Urothelium cell line (cell line): ENCODE results near the gene KCNC2.
A peak's percentile ranks its signal among the peaks of the same experiment; 100 is the strongest.

ENCODE experiments used
- DNase-seq: peaks from one replicate; pipeline ENCODE4 v3.0.0; 2011; ENCODE audit warnings: low spot score, mixed read lengths
- FAIRE-seq: peaks from 2 replicates; lab custom pipeline; 2011; peaks lifted over from hg19 to GRCh38; lab: Jason Lieb, UNC

Gene KCNC2

DNA sequence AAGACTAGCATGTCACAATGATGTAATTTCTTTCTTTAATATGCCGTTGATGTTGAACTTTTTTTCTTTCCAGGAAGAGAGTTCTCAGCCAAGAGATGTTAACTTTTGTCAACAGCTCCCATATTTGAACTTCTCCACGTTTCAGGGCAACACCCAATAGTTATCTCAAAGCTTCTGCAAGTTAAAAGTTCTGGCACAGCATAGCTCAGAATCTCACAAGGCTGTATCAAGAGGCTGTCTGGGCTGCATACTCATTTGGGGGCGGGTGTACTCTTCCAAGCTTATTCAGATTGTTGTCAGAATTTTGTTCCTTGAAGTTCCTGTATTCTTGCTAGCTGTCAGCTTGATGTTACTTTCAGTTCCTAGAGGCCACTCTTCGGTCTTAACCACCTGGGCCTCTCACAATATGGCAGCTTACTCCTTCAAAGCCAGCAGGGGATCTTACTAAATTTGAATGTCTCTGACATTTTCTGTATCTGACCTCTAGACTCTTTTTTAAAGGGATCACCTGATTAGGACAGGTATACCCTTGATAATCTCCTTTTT is 38.9 kb downstream of the KCNC2 start:
- FAIRE-seq, result no peak
- DNase-seq, result no peak

DNA sequence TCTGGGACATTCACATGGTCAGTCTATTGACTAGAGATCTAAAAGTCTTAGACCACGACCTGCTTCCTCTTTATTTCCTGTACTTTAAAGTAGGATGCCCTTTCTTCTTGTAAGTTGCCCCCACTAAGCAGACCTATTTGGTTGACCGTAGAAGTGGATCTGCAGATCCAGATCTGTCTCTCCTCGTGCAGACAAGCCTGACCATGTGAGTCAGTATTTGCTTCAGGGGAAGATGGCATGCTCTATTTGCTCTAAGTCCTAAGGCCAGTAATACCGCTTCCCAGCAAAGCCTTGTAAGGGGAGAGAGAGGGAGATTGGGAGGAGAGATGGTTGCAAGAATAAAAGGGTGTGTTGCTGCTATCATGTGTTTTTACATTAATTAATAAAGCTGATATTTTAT is 46.8 kb downstream of the KCNC2 start:
- DNase-seq, result no peak
- no peak for FAIRE-seq

DNA sequence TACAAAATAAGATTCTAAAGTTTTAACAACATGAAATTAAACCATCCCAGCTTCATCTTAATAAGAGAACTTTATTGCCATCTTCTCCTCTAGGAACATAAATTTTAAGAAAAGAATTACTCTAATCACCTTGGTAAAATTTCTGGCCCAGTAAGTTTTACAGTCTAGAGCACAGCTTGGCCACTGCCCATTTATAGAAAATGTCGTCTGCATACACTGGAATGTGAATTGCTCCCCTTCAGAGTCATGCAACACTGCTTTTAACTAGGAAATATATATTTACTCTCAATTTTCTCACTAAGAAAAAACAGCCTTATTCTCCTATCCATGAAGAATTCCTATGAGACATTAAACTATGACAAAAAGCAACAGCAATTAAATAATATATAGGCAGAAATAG is 48.2 kb downstream of the KCNC2 start:
- FAIRE-seq (no peak), DNase-seq (no peak)

- DNase-seq, result no peak
- no peak for FAIRE-seq
These were observed 52.3 kb downstream of the KCNC2 start for GRCh38 chr12:75157385-75157784.

DNA sequence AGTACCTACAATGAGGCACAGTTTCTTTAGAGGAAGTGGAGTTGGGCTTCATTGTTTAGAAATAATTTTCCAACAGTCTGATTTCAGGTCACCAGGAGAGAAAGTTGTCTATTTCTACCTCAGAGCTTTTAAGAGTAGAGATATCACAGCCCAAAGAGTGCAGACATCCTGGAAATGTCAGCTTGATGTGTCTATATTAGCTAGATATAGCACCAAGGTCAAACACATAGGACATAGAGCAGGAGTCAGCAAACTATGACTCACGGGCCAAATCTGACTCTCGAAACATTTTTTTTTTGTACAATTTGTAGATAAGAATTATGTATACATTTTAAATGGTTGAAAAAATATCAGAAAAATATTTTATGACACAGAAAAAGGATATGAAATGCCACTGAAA is 53.7 kb downstream of the KCNC2 start:
- DNase-seq (no peak), FAIRE-seq (no peak)

DNA sequence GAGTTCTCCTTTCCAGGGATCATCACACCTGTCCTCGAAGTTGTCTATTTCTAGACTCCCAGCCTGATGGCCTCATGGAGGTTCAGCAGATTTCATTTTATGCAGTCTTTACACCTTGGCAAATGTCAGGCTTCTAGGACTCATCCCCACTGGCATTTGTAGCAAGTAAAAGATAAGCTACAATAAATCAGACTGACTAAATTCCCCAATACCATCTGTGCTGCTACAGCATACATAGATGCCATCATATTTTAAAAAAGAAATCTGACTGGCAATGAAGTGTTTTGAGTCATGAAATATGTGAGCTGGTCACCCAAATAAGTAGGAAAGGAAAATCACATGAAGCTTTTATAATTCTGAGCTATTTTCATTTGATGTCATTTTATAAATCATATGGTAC is 55.3 kb downstream of the KCNC2 start:
- DNase-seq (no peak), FAIRE-seq (no peak)

DNA sequence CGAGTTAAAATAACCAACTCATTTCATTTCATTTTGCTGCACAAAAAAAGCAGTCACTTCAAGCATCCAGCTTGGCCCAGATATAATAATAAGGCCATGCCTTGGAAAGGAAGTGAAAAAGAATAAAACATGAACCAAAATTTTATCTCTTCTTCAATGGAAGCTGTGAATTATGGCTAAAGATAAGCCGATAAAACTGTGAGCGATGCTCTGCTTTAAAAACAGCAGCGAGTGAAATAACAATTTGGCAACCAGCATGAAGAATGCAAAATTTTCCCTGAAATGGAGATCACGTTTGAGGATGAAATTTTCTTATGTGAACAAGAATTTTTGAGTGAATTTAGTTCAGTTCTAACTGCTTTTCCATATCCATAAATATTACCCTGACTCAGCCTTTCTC is 70.4 kb downstream of the KCNC2 start:
- DNase-seq (no peak), FAIRE-seq (no peak)

DNA sequence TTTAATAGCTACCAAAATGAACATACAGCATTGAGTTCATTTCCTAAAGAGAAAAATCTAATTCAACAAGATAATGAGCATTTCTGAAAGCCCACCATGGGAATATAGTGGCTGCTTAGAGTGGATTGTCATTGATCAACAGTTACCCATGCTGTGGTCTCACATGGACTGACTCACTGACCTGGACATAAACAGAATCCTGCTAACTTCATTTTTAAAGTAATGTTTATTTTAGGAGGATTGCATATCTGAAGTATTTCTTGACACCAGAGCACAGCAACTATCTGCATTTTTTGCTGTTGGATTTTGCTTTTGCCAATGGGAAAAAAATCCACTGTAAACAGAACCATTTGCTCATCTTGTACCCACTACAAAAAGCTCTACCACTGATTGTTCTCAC is 71.7 kb downstream of the KCNC2 start:
- DNase-seq (no peak), FAIRE-seq (no peak)

GRCh38 chr12:75135026-75135425 is 74.6 kb downstream of the KCNC2 start:
- FAIRE-seq (no peak), DNase-seq (no peak)

- FAIRE-seq (no peak), DNase-seq (no peak)
These were observed 78.8 kb downstream of the KCNC2 start for GRCh38 chr12:75130811-75131210.

DNA sequence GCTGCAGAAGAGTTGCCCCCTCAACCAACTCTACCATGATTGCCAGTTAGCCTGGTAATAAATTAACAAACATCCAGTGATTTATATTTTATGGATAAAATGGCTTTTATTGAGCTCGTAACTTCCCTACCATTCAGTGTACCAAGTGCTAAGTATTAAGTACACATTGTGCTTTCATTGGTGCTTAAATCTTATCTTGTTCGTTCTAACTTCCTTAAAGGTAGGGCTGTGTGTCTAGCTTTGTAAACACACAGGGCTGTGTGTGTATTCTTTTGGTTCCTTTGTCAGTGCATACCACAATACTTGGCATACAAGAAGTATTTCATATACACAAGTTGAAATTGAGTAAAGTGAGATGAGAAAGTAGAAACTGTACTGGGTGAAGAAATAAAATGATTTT is 80.4 kb downstream of the KCNC2 start:
- FAIRE-seq (no peak), DNase-seq (no peak)

DNA sequence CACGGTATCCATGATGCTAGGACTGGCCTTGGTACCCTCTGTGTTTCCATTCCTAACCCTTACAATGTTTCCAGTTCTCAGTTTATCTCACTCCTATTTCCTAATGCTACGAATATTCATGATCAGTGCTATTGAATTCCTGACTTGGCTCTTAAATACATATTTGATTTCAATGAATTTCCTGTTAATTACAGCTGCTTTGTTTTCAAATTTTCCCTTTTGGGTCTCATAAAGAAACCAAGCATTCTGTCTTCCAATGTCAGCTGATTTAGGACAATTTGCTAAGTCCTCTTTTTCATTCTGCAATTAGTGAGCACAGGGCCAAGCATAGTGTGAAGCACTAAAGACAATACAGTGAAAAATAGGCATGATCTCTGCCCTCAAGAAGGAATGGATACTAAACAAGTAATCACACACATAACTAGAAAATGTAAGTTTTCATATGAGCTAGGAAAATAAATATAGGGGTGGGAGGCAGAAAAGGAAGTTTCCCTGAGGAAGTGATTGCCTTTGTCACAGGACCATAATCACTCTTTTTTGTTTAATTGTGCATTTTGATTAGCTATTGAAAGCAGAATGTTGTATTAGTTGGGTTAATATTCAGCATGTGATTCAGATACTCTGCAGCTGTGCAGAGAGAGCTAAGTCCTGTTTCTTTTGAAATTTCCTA is 88.5 kb downstream of the KCNC2 start:
- FAIRE-seq (no peak), DNase-seq (no peak)

- no peak for FAIRE-seq
These were observed 89.3 kb downstream of the KCNC2 start for GRCh38 chr12:75120311-75120711.

GRCh38 chr12:75116646-75117198 is 92.9 kb downstream of the KCNC2 start:
- no peak for DNase-seq
- FAIRE-seq, result no peak

More at GRCh38 chr12:75120311-75120711, 89.3 kb downstream of the KCNC2 start:
- no peak for DNase-seq

DNA sequence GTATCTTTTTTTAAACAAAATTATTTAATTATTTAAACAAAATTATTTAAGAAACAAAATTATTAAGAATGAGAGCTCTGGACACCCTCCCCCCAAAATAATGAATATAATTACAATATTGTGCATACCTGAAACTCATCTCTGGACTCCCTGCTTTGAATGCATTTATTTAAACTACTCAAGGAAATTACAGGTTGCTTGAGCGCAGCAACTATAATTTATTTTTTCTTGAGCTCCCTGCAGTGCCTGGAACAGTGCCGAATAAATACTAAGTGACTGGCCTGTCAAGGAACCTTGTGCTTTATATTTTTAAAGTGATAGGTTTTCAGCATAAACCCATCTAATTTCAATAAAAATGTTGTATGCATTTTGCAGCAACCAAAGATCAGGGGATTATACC is 93.9 kb downstream of the KCNC2 start:
- no peak for FAIRE-seq
- DNase-seq, result no peak

DNA sequence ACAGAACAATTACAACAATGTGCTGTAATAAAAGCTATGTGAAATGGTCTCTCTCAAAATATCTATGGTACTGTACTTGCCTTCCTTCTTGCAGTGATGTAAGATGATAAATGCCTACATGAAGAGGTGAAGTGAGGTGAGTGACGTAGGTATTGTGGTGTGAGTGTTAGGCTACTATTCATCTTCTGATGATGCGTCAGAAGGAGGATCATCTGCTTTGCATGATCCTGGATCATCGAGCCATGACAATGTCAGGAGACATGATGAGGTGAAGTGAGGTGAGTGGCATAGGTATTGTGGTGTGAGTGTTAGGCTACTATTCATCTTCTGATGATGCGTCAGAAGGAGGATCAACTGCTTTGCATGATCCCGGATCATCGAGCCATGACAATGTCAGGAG is 105.8 kb downstream of the KCNC2 start:
- FAIRE-seq (peak; percentile 70), DNase-seq (no peak)

- DNase-seq (no peak), FAIRE-seq (no peak)
These were observed 107.9 kb downstream of the KCNC2 start for GRCh38 chr12:75101781-75102180.

DNA sequence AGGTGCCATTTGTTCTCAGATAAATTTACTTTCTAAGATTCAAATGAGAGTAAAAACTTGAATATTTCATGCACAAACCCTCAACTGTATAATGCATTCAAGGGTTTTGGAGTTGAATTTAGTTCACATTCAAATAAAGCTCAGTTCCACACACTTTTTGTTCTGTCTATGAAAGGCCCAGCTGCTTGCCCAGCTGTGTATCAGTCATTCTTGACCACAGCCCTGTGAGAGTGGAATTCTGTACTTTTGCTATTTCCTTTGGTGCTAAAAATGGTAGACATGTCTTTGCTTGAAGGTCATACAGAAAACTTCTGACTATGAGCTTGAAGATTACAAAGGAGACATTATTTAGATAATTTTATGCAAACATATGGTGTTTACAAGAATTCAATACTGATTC is 110.4 kb downstream of the KCNC2 start:
- no peak for DNase-seq
- no peak for FAIRE-seq

DNA sequence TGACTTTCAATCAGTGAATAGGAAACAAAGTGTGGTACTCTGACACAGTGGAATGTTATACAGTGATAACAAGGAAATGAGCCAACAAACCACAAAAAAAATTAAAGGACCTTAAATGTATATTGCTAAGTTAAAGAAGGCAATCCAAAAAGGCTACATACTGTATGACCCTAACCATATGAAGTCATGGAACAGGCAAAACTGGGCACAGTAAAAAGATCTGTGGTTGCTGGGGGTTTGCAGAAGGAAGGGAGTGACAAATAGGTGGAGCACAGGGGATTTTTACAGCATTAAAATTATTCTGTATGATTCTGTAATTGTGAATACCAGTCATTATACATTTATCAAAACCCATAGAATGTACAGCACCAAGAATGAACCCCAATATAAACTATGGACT is 112.6 kb downstream of the KCNC2 start:
- FAIRE-seq (no peak), DNase-seq (no peak)

DNA sequence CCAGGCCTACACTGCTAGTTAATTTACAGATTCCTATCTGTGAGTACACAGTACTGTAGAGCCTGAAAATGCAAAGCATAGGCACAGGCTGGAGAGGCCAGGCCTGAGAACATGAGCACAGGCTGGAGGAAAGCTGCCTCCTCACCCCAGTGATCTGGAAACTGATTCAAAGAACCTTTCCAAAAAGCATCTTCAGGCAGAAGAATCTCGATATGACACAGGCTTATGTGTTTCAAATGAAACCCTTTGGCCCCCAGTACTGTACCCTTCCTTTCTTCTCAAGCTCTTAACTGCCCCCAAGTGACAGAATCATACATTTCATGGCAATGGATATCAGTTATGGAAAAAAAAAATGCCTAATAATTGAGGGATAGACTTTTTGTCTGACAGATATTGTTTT is 122.0 kb downstream of the KCNC2 start:
- no peak for FAIRE-seq
- DNase-seq, result no peak

DNA sequence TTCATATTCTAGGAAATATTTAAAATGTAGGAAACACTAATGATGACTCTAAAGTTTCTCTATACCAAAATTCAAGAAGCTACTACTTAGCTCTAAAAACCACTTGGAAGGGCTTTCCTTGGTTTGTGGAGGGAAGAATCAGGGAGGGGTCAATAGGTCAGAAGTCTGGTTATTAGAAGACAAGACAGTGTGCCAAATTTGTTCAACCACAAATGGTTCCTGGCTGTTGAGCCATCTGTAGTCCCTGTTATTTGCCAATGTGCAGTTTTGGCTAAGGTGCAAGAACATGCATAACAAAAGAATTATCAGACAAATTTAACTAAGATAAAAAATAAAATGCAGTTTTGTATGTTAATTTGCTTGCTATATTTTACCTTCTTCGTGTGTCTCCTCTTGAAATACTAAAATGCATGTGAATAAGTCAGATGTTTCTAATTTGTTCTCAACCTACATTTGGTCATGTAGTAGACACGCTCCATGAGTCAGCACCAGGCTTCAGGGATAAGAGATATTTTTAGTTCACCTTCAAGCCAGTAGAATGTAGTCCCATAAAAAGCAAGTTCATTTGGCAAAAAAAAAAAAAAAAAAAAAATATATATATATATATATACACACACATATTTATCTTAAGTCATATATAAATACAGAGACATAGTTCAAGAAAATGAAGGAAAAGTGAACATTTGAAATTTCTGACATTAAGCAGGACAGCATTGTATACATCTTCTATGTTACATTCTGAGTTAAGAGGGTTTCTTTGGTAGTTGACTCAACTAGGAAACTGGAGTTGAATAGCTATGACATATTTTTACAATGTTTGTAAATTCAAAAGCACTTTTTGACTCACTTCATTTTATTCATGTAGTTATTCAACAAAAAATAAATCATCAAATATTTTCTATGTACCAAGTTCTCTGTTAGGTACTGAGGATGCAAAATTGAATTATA is 123.3 kb downstream of the KCNC2 start:
- FAIRE-seq, result no peak
- DNase-seq, result no peak

GRCh38 chr12:75081305-75081704 is 128.3 kb downstream of the KCNC2 start:
- DNase-seq (no peak), FAIRE-seq (no peak)
